NCI-H524 treated with DMSO at 0.1 percent for 48 hours (cell line): Measurements from ENCODE around the gene HSF5.

Source experiments
- DNase-seq: peaks from one replicate; lab custom pipeline; 2025; lab: John Stamatoyannopoulos, UW

Gene HSF5

GRCh38 chr17:58385359-58385899 is 102.8 kb downstream of the HSF5 start:
- DNase-seq: no peak

- no peak for DNase-seq
Observed at GRCh38 chr17:58384897-58385296, 103.3 kb downstream of the HSF5 start.

GRCh38 chr17:58383892-58384462 is 104.2 kb downstream of the HSF5 start:
- no peak for DNase-seq

- no peak for DNase-seq
Observed at GRCh38 chr17:58382872-58383242, 105.4 kb downstream of the HSF5 start.

GRCh38 chr17:58382108-58382871 is 105.9 kb downstream of the HSF5 start:
- DNase-seq: no peak

- no peak for DNase-seq
Observed at GRCh38 chr17:58381124-58382035, 106.8 kb downstream of the HSF5 start.

GRCh38 chr17:58380207-58381123 is 107.7 kb downstream of the HSF5 start:
- no peak for DNase-seq

GRCh38 chr17:58379511-58379824 is 108.7 kb downstream of the HSF5 start:
- no peak for DNase-seq

GRCh38 chr17:58378733-58379510 is 109.3 kb downstream of the HSF5 start:
- no peak for DNase-seq

GRCh38 chr17:58377661-58378060 is 110.5 kb downstream of the HSF5 start:
- no peak for DNase-seq

GRCh38 chr17:58377093-58377601 is 111.1 kb downstream of the HSF5 start:
- no peak for DNase-seq

GRCh38 chr17:58376472-58377000 is 111.7 kb downstream of the HSF5 start:
- DNase-seq: no peak

GRCh38 chr17:58375811-58376210 is 112.4 kb downstream of the HSF5 start:
- DNase-seq: no peak

GRCh38 chr17:58375256-58375655 is 113.0 kb downstream of the HSF5 start:
- no peak for DNase-seq

GRCh38 chr17:58373923-58374322 is 114.3 kb downstream of the HSF5 start:
- no peak for DNase-seq

- no peak for DNase-seq
Observed at GRCh38 chr17:58373003-58373402, 115.2 kb downstream of the HSF5 start.

GRCh38 chr17:58371300-58371950 is 116.8 kb downstream of the HSF5 start:
- no peak for DNase-seq

- no peak for DNase-seq
Observed at GRCh38 chr17:58370716-58371115, 117.5 kb downstream of the HSF5 start.

- no peak for DNase-seq
Observed at GRCh38 chr17:58370309-58370708, 117.9 kb downstream of the HSF5 start.
